ENCODE data around the gene IRF6. TPM values are rescaled to one million over a fixed set of nuclear protein-coding genes. Genes with fewer than 3 reads are reported as not detected.

Gene IRF6
- polyA plus RNA-seq, 1 donor from 2014 or later, result not detected

DNA sequence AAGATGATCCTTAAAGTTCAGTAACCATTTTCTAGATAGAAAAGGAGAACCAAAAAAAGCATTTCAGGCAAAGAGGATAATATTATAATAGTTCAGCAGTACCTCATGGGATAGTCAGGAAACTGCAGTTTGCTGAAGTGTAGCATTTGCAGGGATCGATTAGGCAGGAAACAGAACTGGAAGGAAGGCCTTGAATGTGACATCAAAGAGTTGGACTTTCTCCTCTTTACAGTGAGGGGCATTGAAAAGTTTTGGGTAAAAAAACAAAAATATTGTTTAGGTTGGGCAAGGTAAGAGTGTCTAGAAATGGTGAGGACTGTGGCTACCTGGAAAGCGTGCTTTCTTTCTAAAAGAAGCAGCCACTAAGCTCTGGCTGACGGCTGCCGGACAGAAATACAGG is 8.0 kb upstream of the IRF6 start:
- Histone ChIP-seq H3K27me3 (ENCODE audit: insufficient read depth, low read depth, low read length) (no peaks in the 10 kb centered on the region), H3K4me2 (ENCODE audit: low read length) (no peak overlapping the region), H4K20me1 (ENCODE audit: insufficient read depth) (no peaks in the 10 kb centered on the region), H3K9ac (ENCODE audit: low read length) (no peak overlapping the region), H3K4me3 (ENCODE audit: low read length) (no peak overlapping the region), H2AFZ (ENCODE audit: low read depth, low read length) (no peak overlapping the region), H3K79me2 (replicated peaks; ENCODE audit: insufficient read depth, low read length) (no peaks in the 10 kb centered on the region), H3F3A (ENCODE audit: insufficient read depth, low read length, poor library complexity, severe bottlenecking) (no peaks in the 10 kb centered on the region), H3K27ac (ENCODE audit: low read length) (no peak overlapping the region), H3K9me3 (ENCODE audit: low read length) (no peaks in the 10 kb centered on the region), H3K36me3 (ENCODE audit: insufficient read depth, low read length) (no peaks in the 10 kb centered on the region), H3K9me2 (ENCODE audit: insufficient read depth, low read length) (no peaks in the 10 kb centered on the region)
- TF ChIP-seq EZH2 (IDR thresholded peaks at IDR 0.05; ENCODE audit: borderline replicate concordance, insufficient read depth, low read length, poor library complexity, severe bottlenecking) (no peak), REST (IDR thresholded peaks at IDR 0.05; ENCODE audit: borderline replicate concordance) (no peak), RAD21 (conservative IDR thresholded peaks at IDR 0.05) (no peak), SMC3 (conservative IDR thresholded peaks at IDR 0.05; ENCODE audit: poor library complexity) (no peak), TAF1 (IDR thresholded peaks at IDR 0.05; ENCODE audit: low read depth) (no peak), MXI1 (conservative IDR thresholded peaks at IDR 0.05; ENCODE audit: poor library complexity, severe bottlenecking) (no peak), POLR2AphosphoS5 (IDR thresholded peaks at IDR 0.05) (no peak), EP300 (conservative IDR thresholded peaks at IDR 0.05; ENCODE audit: poor library complexity, severe bottlenecking) (no peak)
- TF ChIP-seq, protein P1, sequence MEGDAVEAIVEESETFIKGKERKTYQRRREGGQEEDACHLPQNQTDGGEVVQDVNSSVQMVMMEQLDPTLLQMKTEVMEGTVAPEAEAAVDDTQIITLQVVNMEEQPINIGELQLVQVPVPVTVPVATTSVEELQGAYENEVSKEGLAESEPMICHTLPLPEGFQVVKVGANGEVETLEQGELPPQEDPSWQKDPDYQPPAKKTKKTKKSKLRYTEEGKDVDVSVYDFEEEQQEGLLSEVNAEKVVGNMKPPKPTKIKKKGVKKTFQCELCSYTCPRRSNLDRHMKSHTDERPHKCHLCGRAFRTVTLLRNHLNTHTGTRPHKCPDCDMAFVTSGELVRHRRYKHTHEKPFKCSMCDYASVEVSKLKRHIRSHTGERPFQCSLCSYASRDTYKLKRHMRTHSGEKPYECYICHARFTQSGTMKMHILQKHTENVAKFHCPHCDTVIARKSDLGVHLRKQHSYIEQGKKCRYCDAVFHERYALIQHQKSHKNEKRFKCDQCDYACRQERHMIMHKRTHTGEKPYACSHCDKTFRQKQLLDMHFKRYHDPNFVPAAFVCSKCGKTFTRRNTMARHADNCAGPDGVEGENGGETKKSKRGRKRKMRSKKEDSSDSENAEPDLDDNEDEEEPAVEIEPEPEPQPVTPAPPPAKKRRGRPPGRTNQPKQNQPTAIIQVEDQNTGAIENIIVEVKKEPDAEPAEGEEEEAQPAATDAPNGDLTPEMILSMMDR (IDR thresholded peaks at IDR 0.05; ENCODE audit: poor library complexity, severe bottlenecking), result no peak

DNA sequence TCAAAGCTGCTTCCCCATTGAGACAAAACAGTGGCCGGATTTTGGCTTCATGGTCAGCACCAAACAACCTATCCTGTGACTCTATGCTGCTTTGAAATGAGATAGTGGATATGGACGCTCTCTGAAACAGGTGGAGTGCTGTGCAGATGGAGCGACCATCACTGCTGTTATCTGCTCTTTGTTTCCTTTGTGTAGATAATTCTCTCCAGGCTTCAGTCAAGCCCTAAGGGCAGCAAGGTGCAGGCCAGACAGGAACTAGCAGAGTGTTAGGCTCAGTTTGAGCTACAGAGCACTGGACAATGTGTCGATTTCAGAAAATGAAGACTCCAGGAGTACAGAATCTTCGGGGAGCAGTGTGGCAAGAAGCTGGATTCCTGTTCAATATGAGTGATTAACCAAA is 4.8 kb upstream of the IRF6 start:
- Histone ChIP-seq H3K36me3 (ENCODE audit: insufficient read depth, low read length) (no peaks in the 10 kb centered on the region), H3K9me2 (ENCODE audit: insufficient read depth, low read length) (no peaks in the 10 kb centered on the region), H2AFZ (ENCODE audit: low read depth, low read length) (no peak overlapping the region), H3K4me2 (ENCODE audit: low read length) (no peak overlapping the region), H3K4me3 (ENCODE audit: low read length) (no peak overlapping the region), H3K27ac (ENCODE audit: low read length) (no peak overlapping the region), H4K20me1 (ENCODE audit: insufficient read depth) (no peaks in the 10 kb centered on the region), H3F3A (ENCODE audit: insufficient read depth, low read length, poor library complexity, severe bottlenecking) (no peaks in the 10 kb centered on the region), H3K79me2 (replicated peaks; ENCODE audit: insufficient read depth, low read length) (no peaks in the 10 kb centered on the region), H3K9me3 (ENCODE audit: low read length) (no peaks in the 10 kb centered on the region), H3K9ac (ENCODE audit: low read length) (no peak overlapping the region), H3K27me3 (ENCODE audit: insufficient read depth, low read depth, low read length) (peaks cover 7% of the 10 kb centered on the region)
- no peak for TF ChIP-seq POLR2AphosphoS5 (IDR thresholded peaks at IDR 0.05)
- TF ChIP-seq RAD21 (conservative IDR thresholded peaks at IDR 0.05), result no peak
- no peak for TF ChIP-seq MXI1 (conservative IDR thresholded peaks at IDR 0.05; ENCODE audit: poor library complexity, severe bottlenecking)
- TF ChIP-seq SMC3 (conservative IDR thresholded peaks at IDR 0.05; ENCODE audit: poor library complexity), result no peak
- no peak for TF ChIP-seq EP300 (conservative IDR thresholded peaks at IDR 0.05; ENCODE audit: poor library complexity, severe bottlenecking)
- TF ChIP-seq EZH2 (IDR thresholded peaks at IDR 0.05; ENCODE audit: borderline replicate concordance, insufficient read depth, low read length, poor library complexity, severe bottlenecking), result no peak
- no peak for TF ChIP-seq TAF1 (IDR thresholded peaks at IDR 0.05; ENCODE audit: low read depth)
